H9 (cell line): ENCODE results near the gene ARID5A. TPM values are rescaled to one million over a fixed set of nuclear protein-coding genes. Genes with fewer than 3 reads are reported as not detected.

ENCODE experiments used
- DNase-seq: peaks from one replicate; pipeline ENCODE4 v3.0.0-alpha.2; 2017
- H2AFZ ChIP-seq: one replicate; pipeline ENCODE4 v1.6.1; 2013; ENCODE audit warnings: mild to moderate bottlenecking, low read length, control low read depth, moderate library complexity
- H2AK5ac ChIP-seq: 2 replicates; pipeline ENCODE4 v1.6.1; 2013; ENCODE audit warnings: low read length, control low read depth, mixed read lengths; ENCODE audit not compliant: insufficient read length
- H2BK120ac ChIP-seq: one replicate; pipeline ENCODE4 v1.6.1; 2013; ENCODE audit warnings: low read depth, mild to moderate bottlenecking, low read length, control low read depth, inconsistent platforms; ENCODE audit not compliant: poor library complexity, severe bottlenecking
- H2BK12ac ChIP-seq: 2 replicates; pipeline ENCODE4 v1.6.1; 2013; ENCODE audit warnings: low read length, control low read depth, mixed read lengths, low read depth; ENCODE audit not compliant: insufficient read length
- H2BK15ac ChIP-seq: 2 replicates; pipeline ENCODE4 v1.6.1; 2013; ENCODE audit warnings: low read depth, low read length, control low read depth
- H2BK20ac ChIP-seq: one replicate; pipeline ENCODE4 v1.6.1; 2013; ENCODE audit warnings: low read depth, mild to moderate bottlenecking, low read length, control low read depth, inconsistent platforms; ENCODE audit not compliant: poor library complexity, severe bottlenecking
- H2BK5ac ChIP-seq: 2 replicates; pipeline ENCODE4 v1.6.1; 2013; ENCODE audit warnings: low read length, control low read depth, mixed read lengths; ENCODE audit not compliant: insufficient read length
- H3K14ac ChIP-seq: 2 replicates; pipeline ENCODE4 v1.6.1; 2013; ENCODE audit warnings: low read length, control low read depth; ENCODE audit not compliant: insufficient read depth
- H3K18ac ChIP-seq: 2 replicates; pipeline ENCODE4 v1.6.1; 2013; ENCODE audit warnings: low read depth, mild to moderate bottlenecking, mixed read lengths, low read length, control low read depth; ENCODE audit not compliant: insufficient read length
- H3K23ac ChIP-seq: 2 replicates; pipeline ENCODE4 v1.6.1; 2013; ENCODE audit warnings: low read length, control low read depth, mixed read lengths, low read depth; ENCODE audit not compliant: insufficient read length
- H3K23me2 ChIP-seq: 2 replicates; pipeline ENCODE4 v1.6.1; 2013; ENCODE audit warnings: low read depth, mild to moderate bottlenecking, mixed read lengths, low read length, control low read depth; ENCODE audit not compliant: insufficient read length, poor library complexity, severe bottlenecking
- H3K27ac ChIP-seq: 2 replicates; pipeline ENCODE4 v1.5.1; 2013; ENCODE audit warnings: low read length, control low read depth, mixed read lengths, low read depth; ENCODE audit not compliant: insufficient read length
- H3K27me3 ChIP-seq: 2 replicates; pipeline ENCODE4 v1.6.1; 2013; ENCODE audit warnings: low read length, control low read depth, inconsistent platforms; ENCODE audit not compliant: insufficient read depth
- H3K4ac ChIP-seq: 2 replicates; pipeline ENCODE4 v1.6.1; 2013; ENCODE audit warnings: low read depth, mild to moderate bottlenecking, control low read depth, inconsistent platforms, low read length, moderate library complexity
- H3K4me1 ChIP-seq: 2 replicates; pipeline ENCODE4 v1.6.1; 2013; ENCODE audit warnings: low read length, control low read depth, inconsistent platforms; ENCODE audit not compliant: insufficient read depth
- H3K4me2 ChIP-seq: 2 replicates; pipeline ENCODE4 v1.6.1; 2013; ENCODE audit warnings: low read length, control low read depth, mixed read lengths; ENCODE audit not compliant: insufficient read length, insufficient read depth
- H3K56ac ChIP-seq: 2 replicates; pipeline ENCODE4 v1.6.1; 2013; ENCODE audit warnings: low read depth, mild to moderate bottlenecking, mixed read lengths, low read length, control low read depth; ENCODE audit not compliant: insufficient read length
- H3K79me1 ChIP-seq: 2 replicates; pipeline ENCODE4 v1.6.1; 2013; ENCODE audit warnings: low read depth, mild to moderate bottlenecking, moderate library complexity, low read length, control low read depth, inconsistent platforms; ENCODE audit not compliant: insufficient read depth, poor library complexity, severe bottlenecking
- H3K79me2 ChIP-seq: 2 replicates; pipeline ENCODE4 v1.6.1; 2013; ENCODE audit warnings: low read length, control low read depth, inconsistent platforms; ENCODE audit not compliant: insufficient read depth
- H3K9ac ChIP-seq: 2 replicates; pipeline ENCODE4 v1.6.1; 2013; ENCODE audit warnings: low read length, control low read depth, mixed read lengths; ENCODE audit not compliant: insufficient read length; ENCODE audit errors: extremely low read depth
- H3K9me3 ChIP-seq: one replicate; pipeline ENCODE4 v1.6.1; 2013; ENCODE audit warnings: low read depth, low read length, inconsistent platforms; ENCODE audit not compliant: control insufficient read depth
- H3T11ph ChIP-seq: one replicate; pipeline ENCODE4 v1.6.1; 2013; ENCODE audit warnings: mild to moderate bottlenecking, low read length, control low read depth, inconsistent platforms
- H4K20me1 ChIP-seq: one replicate; pipeline ENCODE4 v1.6.1; 2013; ENCODE audit not compliant: control insufficient read depth, insufficient read length, insufficient read depth
- H4K5ac ChIP-seq: 2 replicates; pipeline ENCODE4 v1.6.1; 2013; ENCODE audit warnings: low read depth, mild to moderate bottlenecking, mixed read lengths, low read length, control low read depth; ENCODE audit not compliant: insufficient read length
- H4K8ac ChIP-seq: replicated peaks from 2 replicates; pipeline ENCODE4 v1.6.1; 2013; ENCODE audit warnings: low read length, control low read depth, mixed read lengths, low read depth; ENCODE audit not compliant: insufficient read length
- H4K91ac ChIP-seq: 2 replicates; pipeline ENCODE4 v1.6.1; 2013; ENCODE audit warnings: low read depth, mild to moderate bottlenecking, moderate library complexity, mixed read lengths, low read length, control low read depth; ENCODE audit not compliant: insufficient read length
- H3K27ac Mint-ChIP-seq, 3 experiments: 2 replicates in 2 of 3; 3 replicates in 1 of 3; pipeline ENCODE4 v1.8.0; 2020 to 2021; ENCODE audit warnings: mixed read lengths in 3 of 3, mild to moderate bottlenecking in 1 of 3, moderate library complexity in 1 of 3
- H3K27me3 Mint-ChIP-seq: 2 replicates; pipeline ENCODE4 v1.8.0; 2021; ENCODE audit warnings: low read depth, mild to moderate bottlenecking, moderate library complexity, mixed read lengths
- H3K36me3 Mint-ChIP-seq, 3 experiments: 2 replicates in 2 of 3; 3 replicates in 1 of 3; pipeline ENCODE4 v1.8.0; 2020 to 2021; ENCODE audit warnings: low read depth in 3 of 3, mixed read lengths in 3 of 3; ENCODE audit not compliant: insufficient read depth in 1 of 3
- H3K4me1 Mint-ChIP-seq, 2 experiments: 2 replicates each; pipeline ENCODE4 v1.8.0; 2020; ENCODE audit warnings: mixed read lengths in 2 of 2
- H3K4me3 Mint-ChIP-seq, 2 experiments: 2 replicates in 1 of 2; 3 replicates in 1 of 2; pipeline ENCODE4 v1.8.0; 2020 to 2021; ENCODE audit warnings: mild to moderate bottlenecking in 2 of 2, mixed read lengths in 2 of 2, moderate library complexity in 1 of 2
- H3K9me3 Mint-ChIP-seq, 2 experiments: 2 replicates in 1 of 2; 3 replicates in 1 of 2; pipeline ENCODE4 v1.8.0; 2020; ENCODE audit warnings: mild to moderate bottlenecking in 2 of 2, mixed read lengths in 2 of 2, moderate library complexity in 1 of 2
- WGBS: extraction: QIAGEN DNeasy Blood & Tissue Kit; methylation state at CpG from one replicate; pipeline ENCODE4 v1.1.7; 2013; ENCODE audit warnings: missing lambda C conversion rate, low lambda C conversion rate, mixed read lengths; ENCODE audit not compliant: insufficient read length; ENCODE audit errors: extremely low coverage; 5-methylcytosine and 5-hydroxymethylcytosine counted together
- total RNA-seq: library from RNA; stranded (reverse); gene quantifications from 2 replicates; pipeline ENCODE4 v1.2.1, GENCODE V29; 2021
- TF ChIP-seq, protein P1 (sequence below): fragments of 200-600 bp; sonication (generic); conservative IDR thresholded peaks from 3 replicates; pipeline ENCODE4 v1.8.0; 2021; ENCODE audit warnings: antibody characterized with exemption, mild to moderate bottlenecking

ARID5A gene
- total RNA-seq, 1 experiment from 2014 or later = 4.5 TPM

DNA sequence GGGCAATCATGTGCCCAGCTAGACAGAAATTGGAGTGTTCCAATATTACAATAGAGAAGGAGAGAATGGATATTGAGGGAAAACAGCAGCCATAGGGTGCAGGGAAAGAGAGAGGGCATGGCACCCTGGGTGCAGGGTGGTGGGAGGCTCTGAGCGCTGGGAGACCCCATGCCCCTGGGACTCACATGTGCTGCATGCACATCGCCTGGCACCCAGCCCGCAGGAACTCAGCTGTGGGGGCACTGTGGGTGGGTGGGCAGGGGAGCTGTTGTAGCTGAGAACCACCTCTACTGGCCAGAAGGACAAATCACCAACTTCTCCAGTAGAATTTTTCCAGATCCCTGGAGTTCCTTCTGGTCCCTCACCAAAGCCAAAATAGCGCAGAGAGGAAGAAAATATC, 24.2 kb upstream of the ARID5A start:
- Histone ChIP-seq H4K20me1 (no peaks in the 10 kb centered on the region), H3K9ac (no peak overlapping the region), H3K4me1 (no peaks in the 10 kb centered on the region), H3K23me2 (no peaks in the 10 kb centered on the region), H2BK5ac (no peak overlapping the region), H3K14ac (no peak overlapping the region), H3K23ac (no peak overlapping the region), H2BK120ac (no peak overlapping the region), H2AFZ (no peak overlapping the region), H2BK15ac (no peak overlapping the region), H3K27me3 (no peaks in the 10 kb centered on the region; the same call in 1 of the 2 replicates), H3K79me2 (no peaks in the 10 kb centered on the region), H2AK5ac (no peak overlapping the region), H2BK12ac (no peak overlapping the region), H3K27ac (no peak overlapping the region), H3K56ac (no peak overlapping the region), H3K4ac (no peak overlapping the region), H2BK20ac (no peak overlapping the region), H3K18ac (no peak overlapping the region), H3K9me3 (no peaks in the 10 kb centered on the region), H4K8ac (no peak overlapping the region), H4K5ac (no peak overlapping the region), H3T11ph (no peak overlapping the region), H3K79me1 (no peaks in the 10 kb centered on the region), H4K91ac (no peak overlapping the region), H3K4me2 (no peak overlapping the region)
- no CpG with 5 or more reads among the region's 4 CpGs for WGBS
- H3K4me3 Mint-ChIP-seq = no peak overlapping the region
- peaks cover 11 to 13% of the 10 kb centered on the region in 2 experiments for H3K9me3 Mint-ChIP-seq
- peaks cover 53% of the 10 kb centered on the region for H3K27me3 Mint-ChIP-seq
- TF ChIP-seq, protein P1, sequence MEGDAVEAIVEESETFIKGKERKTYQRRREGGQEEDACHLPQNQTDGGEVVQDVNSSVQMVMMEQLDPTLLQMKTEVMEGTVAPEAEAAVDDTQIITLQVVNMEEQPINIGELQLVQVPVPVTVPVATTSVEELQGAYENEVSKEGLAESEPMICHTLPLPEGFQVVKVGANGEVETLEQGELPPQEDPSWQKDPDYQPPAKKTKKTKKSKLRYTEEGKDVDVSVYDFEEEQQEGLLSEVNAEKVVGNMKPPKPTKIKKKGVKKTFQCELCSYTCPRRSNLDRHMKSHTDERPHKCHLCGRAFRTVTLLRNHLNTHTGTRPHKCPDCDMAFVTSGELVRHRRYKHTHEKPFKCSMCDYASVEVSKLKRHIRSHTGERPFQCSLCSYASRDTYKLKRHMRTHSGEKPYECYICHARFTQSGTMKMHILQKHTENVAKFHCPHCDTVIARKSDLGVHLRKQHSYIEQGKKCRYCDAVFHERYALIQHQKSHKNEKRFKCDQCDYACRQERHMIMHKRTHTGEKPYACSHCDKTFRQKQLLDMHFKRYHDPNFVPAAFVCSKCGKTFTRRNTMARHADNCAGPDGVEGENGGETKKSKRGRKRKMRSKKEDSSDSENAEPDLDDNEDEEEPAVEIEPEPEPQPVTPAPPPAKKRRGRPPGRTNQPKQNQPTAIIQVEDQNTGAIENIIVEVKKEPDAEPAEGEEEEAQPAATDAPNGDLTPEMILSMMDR = no peak
- peaks cover 4 to 6% (median 5%) of the 10 kb centered on the region in 3 experiments; a peak in 4 of 7 replicates for H3K36me3 Mint-ChIP-seq
- no peak overlapping the region for H3K27ac Mint-ChIP-seq
- no peak for DNase-seq
- H3K4me1 Mint-ChIP-seq = peaks cover 11 to 15% of the 10 kb centered on the region in 2 experiments
